Measurements from ENCODE around the gene AK3. TPM values are rescaled to one million over a fixed set of nuclear protein-coding genes. Genes with fewer than 3 reads are reported as not detected.

Gene AK3
- total and polyA plus RNA-seq, 3 donors from 2014 or later: 18.3 to 24.1 (median 23.4) TPM

GRCh38 chr9:4666042-4666699 lies 74.8 kb downstream of the AK3 start, which contains the start of gene SPATA6L:
Gene SPATA6L, minus strand, starts transcription at chr9:4666480. Its CDS starts 230 bp downstream, at chr9:4666250.
- TF ChIP-seq CTCF (IDR thresholded peaks at IDR 0.05) (no peak), POLR2A (IDR thresholded peaks at IDR 0.05) (no peak)
- Histone ChIP-seq H3K9me3 (no peaks in the 10 kb centered on the region), H3K27me3 (no peaks in the 10 kb centered on the region), H3K36me3 (ENCODE audit: low read depth, missing control alignments) (no peaks in the 10 kb centered on the region), H3K27ac (peak within 1 kb of the TSS; percentile 53 to 62), H3K4me1 (no peaks in the 10 kb centered on the region), H3K4me3 (peak within 1 kb of the TSS; percentile 38 to 50)
- intact Hi-C loops (cut with DNase I; ENCODE audit: low total_unique reads): no loop called here
- DNase-seq: peak; percentile 80
- WGBS, 2 donors: 1 to 2% methylated on average over 18 to 36 of the region's 36 CpGs

GRCh38 chr9:4665357-4665756 lies 75.6 kb downstream of the AK3 start:
- H3K4me1 ChIP-seq: no peaks in the 10 kb centered on the region
- H3K36me3 ChIP-seq (ENCODE audit: low read depth, missing control alignments): no peaks in the 10 kb centered on the region
- H3K27me3 ChIP-seq: no peaks in the 10 kb centered on the region
- no peak for TF ChIP-seq CTCF (IDR thresholded peaks at IDR 0.05)
- TF ChIP-seq POLR2A (IDR thresholded peaks at IDR 0.05): no peak
- no peak for DNase-seq
- no peaks in the 10 kb centered on the region for H3K9me3 ChIP-seq
- 64 to 74% methylated on average over 2 of the region's 2 CpGs for WGBS, 2 donors
- H3K4me3 ChIP-seq: peak overlapping the region in 1 of 2 donors; percentile 50
- intact Hi-C loops (cut with DNase I; ENCODE audit: low total_unique reads): no loop called here
- no peak overlapping the region for H3K27ac ChIP-seq

GRCh38 chr9:4663956-4664355 lies 77.0 kb downstream of the AK3 start:
- Histone ChIP-seq H3K27me3 (no peaks in the 10 kb centered on the region), H3K4me1 (no peaks in the 10 kb centered on the region), H3K9me3 (no peaks in the 10 kb centered on the region), H3K4me3 (no peak overlapping the region), H3K36me3 (ENCODE audit: low read depth, missing control alignments) (no peaks in the 10 kb centered on the region), H3K27ac (no peak overlapping the region)
- DNase-seq: no peak
- intact Hi-C loops (cut with DNase I; ENCODE audit: low total_unique reads): loop anchor here (5.0 kb wide), 1 partner anchor 78 kb away; the partner anchor contains the start of gene AK3
- TF ChIP-seq CTCF (IDR thresholded peaks at IDR 0.05): no peak
- TF ChIP-seq POLR2A (IDR thresholded peaks at IDR 0.05): no peak
- WGBS, 2 donors: 81 to 95% methylated on average over 3 of the region's 3 CpGs

GRCh38 chr9:4662989-4663792 lies 77.8 kb downstream of the AK3 start:
- Histone ChIP-seq H3K4me3 (peak overlapping the region; percentile 77 to 81), H3K27me3 (no peaks in the 10 kb centered on the region), H3K9me3 (no peaks in the 10 kb centered on the region), H3K4me1 (no peaks in the 10 kb centered on the region), H3K27ac (peak overlapping the region; percentile 69 to 84), H3K36me3 (ENCODE audit: low read depth, missing control alignments) (no peaks in the 10 kb centered on the region)
- no peak for DNase-seq
- TF ChIP-seq POLR2A (IDR thresholded peaks at IDR 0.05) (no peak), CTCF (IDR thresholded peaks at IDR 0.05) (no peak)
- intact Hi-C loops (cut with DNase I; ENCODE audit: low total_unique reads): loop anchor here (5.0 kb wide), 1 partner anchor 79 kb away; the partner anchor contains the start of gene AK3
- 48 to 63% methylated on average over 11 to 13 of the region's 13 CpGs for WGBS, 2 donors
